Ishikawa (cell line): ENCODE data around the gene USP6NL.

Experiments
- NFIC ChIP-seq: IDR thresholded peaks from 2 replicates; pipeline ENCODE4 v1.6.1; 2012
- RAD21 ChIP-seq: IDR thresholded peaks from 2 replicates; pipeline ENCODE4 v1.6.1; 2012; ENCODE audit warnings: low read depth
- YY1 ChIP-seq: IDR thresholded peaks from 2 replicates; pipeline ENCODE4 v1.6.1; 2012; ENCODE audit warnings: low read depth
- TF ChIP-seq, protein P1 (sequence below): IDR thresholded peaks from 2 replicates; pipeline ENCODE4 v1.6.1; 2012
- TF ChIP-seq, protein P2 (sequence below): IDR thresholded peaks from 2 replicates; pipeline ENCODE4 v1.6.1; 2012

DNA sequence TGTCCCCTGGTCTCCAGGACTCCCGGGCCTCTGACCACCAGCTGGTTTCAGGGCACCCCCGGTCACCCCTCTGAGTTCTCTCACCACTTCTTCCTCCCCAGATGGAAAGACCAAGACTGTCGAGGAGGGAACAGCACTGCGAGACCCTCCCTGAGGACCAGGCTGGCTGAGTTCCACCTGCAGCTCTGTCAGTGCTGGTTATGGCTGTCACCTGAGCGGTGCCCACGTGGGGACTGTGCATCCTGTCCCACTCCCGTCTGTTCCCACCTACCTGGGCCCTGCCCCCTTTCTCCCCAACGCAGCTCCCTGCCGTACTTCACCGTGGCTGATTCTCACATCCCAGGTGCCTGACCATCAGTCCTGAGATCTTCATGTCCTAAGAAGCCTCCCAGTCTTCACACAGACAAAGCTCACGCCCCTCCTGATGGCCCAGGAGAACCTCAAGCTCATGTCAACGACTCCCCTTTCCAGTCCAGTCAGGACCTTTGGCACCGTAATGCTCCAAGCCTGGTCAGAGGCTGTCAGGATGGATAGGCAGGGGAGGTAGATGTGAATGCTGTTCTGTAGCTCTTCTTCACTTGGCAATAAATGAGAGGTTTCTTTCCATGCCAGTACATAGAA, 159.7 kb downstream of the USP6NL start:
- TF ChIP-seq, protein P1, sequence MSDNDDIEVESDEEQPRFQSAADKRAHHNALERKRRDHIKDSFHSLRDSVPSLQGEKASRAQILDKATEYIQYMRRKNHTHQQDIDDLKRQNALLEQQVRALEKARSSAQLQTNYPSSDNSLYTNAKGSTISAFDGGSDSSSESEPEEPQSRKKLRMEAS: no peak
- TF ChIP-seq NFIC (no peak), YY1 (no peak), RAD21 (no peak)
- TF ChIP-seq, protein P2, sequence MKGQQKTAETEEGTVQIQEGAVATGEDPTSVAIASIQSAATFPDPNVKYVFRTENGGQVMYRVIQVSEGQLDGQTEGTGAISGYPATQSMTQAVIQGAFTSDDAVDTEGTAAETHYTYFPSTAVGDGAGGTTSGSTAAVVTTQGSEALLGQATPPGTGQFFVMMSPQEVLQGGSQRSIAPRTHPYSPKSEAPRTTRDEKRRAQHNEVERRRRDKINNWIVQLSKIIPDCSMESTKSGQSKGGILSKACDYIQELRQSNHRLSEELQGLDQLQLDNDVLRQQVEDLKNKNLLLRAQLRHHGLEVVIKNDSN: no peak
